Upper lobe of right lung (tissue), 1 donor: ENCODE data around the gene TMOD1. TPM values are rescaled to one million over a fixed set of nuclear protein-coding genes. Genes with fewer than 3 reads are reported as not detected.

ENCODE experiments used
- ATAC-seq: fragments of 200-7000 bp; cut with Tn5 transposase; one replicate; pipeline ENCODE4 v1.9.1; 2020; ENCODE audit warnings: mild to moderate bottlenecking, moderate library complexity
- DNase-seq: peaks from one replicate; pipeline ENCODE4 v3.0.0-alpha.2; 2020
- H3K27ac ChIP-seq: fragments of 200-600 bp; one replicate; pipeline ENCODE4 v1.8.0; 2022
- H3K27me3 ChIP-seq: fragments of 200-600 bp; one replicate; pipeline ENCODE4 v1.8.0; 2022; ENCODE audit warnings: mild to moderate bottlenecking
- H3K36me3 ChIP-seq: fragments of 200-600 bp; one replicate; pipeline ENCODE4 v1.8.0; 2022
- H3K4me1 ChIP-seq: fragments of 200-600 bp; one replicate; pipeline ENCODE4 v1.8.0; 2022
- H3K4me3 ChIP-seq: fragments of 200-600 bp; one replicate; pipeline ENCODE4 v1.8.0; 2022; ENCODE audit warnings: mild to moderate bottlenecking
- H3K9me3 ChIP-seq: fragments of 200-600 bp; one replicate; pipeline ENCODE4 v1.8.0; 2022
- intact Hi-C: fragments of 100-400 bp; cut with DNase I; formaldehyde crosslinking; loops from one replicate; pipeline ENCODE4 v1.11.0; 2022
- total RNA-seq: library from RNA; stranded (reverse); fragmentation: NEBNext Ultra II Directional; extraction: Animal tissue kit (Norgen Biotek cat#: 25700); gene quantifications from one replicate; pipeline ENCODE4 v1.2.1, GENCODE V29; 2021
- TF ChIP-seq, protein P1 (sequence below): fragments of 200-600 bp; IDR thresholded peaks from one replicate; pipeline ENCODE4 v1.8.0; 2022; ENCODE audit warnings: antibody characterized with exemption
- donor health status: DM: no; HTN: yes; CAD: no; lungs with severe emphysema.

The TMOD1 gene
- total RNA-seq, 1 donor from 2014 or later, result 11.3 TPM

DNA sequence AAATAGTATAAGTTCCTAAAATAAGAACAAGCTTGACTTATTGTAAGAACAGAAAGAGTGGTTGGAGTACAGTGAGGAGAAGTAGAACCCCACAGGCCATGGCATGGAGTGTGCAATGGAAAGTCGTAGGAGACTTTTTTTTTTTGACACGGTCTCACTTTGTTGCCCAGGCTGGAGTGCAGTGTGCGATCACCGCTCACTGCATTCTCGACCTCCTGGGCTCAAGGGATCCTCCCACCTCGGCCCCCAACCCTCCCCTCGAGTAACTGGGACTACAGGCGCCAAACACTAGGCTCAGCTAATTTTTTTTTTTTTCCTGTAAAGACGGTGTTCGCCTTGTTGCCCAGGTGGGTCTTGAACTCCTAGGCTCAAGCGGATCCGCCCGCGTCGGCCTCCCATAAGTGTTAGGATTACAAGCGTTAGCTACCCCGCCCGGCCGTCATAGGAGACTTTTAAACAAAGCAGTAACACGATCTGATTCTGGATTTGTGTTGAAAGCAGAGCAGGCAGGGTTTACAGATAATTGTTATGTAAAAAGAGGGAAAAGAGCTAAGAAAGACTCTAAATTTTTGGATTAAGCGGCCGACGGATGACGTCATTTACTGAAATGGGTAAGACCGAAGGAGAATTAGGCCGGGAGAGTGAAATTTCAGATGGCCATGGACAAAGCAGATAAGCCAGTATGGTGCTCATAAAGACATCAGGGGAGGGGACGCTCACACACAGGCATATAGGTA is 130.9 kb downstream of the TMOD1 start:
- H3K27ac ChIP-seq, result peak overlapping the region; percentile 99
- intact Hi-C loops, result no loop called here
- peak overlapping the region; percentile 76 for H3K4me3 ChIP-seq
- no peaks in the 10 kb centered on the region for H3K9me3 ChIP-seq
- ATAC-seq (no peak), DNase-seq (peak; percentile 75)
- H3K27me3 ChIP-seq, result no peaks in the 10 kb centered on the region
- H3K36me3 ChIP-seq, result no peaks in the 10 kb centered on the region
- TF ChIP-seq, protein P1, sequence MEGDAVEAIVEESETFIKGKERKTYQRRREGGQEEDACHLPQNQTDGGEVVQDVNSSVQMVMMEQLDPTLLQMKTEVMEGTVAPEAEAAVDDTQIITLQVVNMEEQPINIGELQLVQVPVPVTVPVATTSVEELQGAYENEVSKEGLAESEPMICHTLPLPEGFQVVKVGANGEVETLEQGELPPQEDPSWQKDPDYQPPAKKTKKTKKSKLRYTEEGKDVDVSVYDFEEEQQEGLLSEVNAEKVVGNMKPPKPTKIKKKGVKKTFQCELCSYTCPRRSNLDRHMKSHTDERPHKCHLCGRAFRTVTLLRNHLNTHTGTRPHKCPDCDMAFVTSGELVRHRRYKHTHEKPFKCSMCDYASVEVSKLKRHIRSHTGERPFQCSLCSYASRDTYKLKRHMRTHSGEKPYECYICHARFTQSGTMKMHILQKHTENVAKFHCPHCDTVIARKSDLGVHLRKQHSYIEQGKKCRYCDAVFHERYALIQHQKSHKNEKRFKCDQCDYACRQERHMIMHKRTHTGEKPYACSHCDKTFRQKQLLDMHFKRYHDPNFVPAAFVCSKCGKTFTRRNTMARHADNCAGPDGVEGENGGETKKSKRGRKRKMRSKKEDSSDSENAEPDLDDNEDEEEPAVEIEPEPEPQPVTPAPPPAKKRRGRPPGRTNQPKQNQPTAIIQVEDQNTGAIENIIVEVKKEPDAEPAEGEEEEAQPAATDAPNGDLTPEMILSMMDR, result no peak
- peaks cover 39% of the 10 kb centered on the region for H3K4me1 ChIP-seq

GRCh38 chr9:97632985-97633858 is 131.8 kb downstream of the TMOD1 start, which contains the start of the genes NCBP1 and TSTD2:
Gene NCBP1, plus strand, starts transcription at chr9:97633821. Its CDS starts 61 bp downstream, at chr9:97633882.
Gene TSTD2, minus strand, starts transcription at chr9:97633368. Its CDS starts 5,806 bp downstream, at chr9:97627562.
- Histone ChIP-seq H3K27me3 (no peaks in the 10 kb centered on the region), H3K4me1 (peaks cover 38% of the 10 kb centered on the region), H3K9me3 (no peaks in the 10 kb centered on the region), H3K27ac (peak within 1 kb of the TSS; percentile 99), H3K4me3 (peak within 1 kb of the TSS; percentile 76), H3K36me3 (no peaks in the 10 kb centered on the region)
- DNase-seq, result peak; percentile 99
- TF ChIP-seq, protein P1, result peak; percentile 6
- peak; percentile 96 for ATAC-seq
- intact Hi-C loops, result no loop called here

DNA sequence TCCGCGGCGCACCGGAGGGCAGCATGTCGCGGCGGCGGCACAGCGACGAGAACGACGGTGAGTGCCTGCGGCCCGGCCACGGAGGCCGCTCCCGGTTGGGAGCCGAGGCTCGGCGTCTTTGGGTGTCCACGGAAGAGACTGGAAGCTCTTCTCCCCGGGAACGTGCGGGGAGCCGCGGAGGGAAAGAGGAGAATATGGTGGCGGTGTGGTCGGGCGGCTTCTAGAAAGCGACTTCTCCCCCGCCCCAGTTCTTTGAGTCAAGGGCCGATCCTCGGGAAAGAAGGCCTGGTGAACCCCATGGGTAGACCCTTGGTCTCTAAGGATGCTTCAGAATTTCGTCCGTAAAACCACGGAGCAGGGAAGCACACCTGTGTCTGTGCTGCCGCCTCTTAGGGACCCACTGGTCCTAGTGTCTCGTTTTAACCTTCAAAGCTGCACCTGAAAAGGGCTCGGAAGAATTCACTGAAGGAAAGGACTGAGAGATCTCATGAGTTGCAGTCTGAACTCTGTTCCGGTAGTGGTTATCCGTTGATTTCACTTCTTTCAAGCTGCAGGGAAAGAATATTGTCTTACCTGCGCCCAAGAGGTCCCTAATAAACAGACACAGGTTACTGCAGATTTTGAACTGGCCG is 132.5 kb downstream of the TMOD1 start:
- DNase-seq (no peak), ATAC-seq (no peak)
- H3K27me3 ChIP-seq, result no peaks in the 10 kb centered on the region
- TF ChIP-seq, protein P1, result no peak
- H3K4me1 ChIP-seq, result peaks cover 38% of the 10 kb centered on the region
- intact Hi-C loops, result no loop called here
- H3K36me3 ChIP-seq, result no peaks in the 10 kb centered on the region
- peak overlapping the region; percentile 76 for H3K4me3 ChIP-seq
- H3K9me3 ChIP-seq, result no peaks in the 10 kb centered on the region
- H3K27ac ChIP-seq, result peak overlapping the region; percentile 99

GRCh38 chr9:97635026-97635425 is 133.6 kb downstream of the TMOD1 start:
- Histone ChIP-seq H3K36me3 (no peaks in the 10 kb centered on the region), H3K4me1 (peaks cover 38% of the 10 kb centered on the region), H3K9me3 (no peaks in the 10 kb centered on the region), H3K27me3 (no peaks in the 10 kb centered on the region), H3K27ac (peak overlapping the region; percentile 99), H3K4me3 (peak overlapping the region; percentile 76)
- no peak for ATAC-seq
- TF ChIP-seq, protein P1, result no peak
- intact Hi-C loops, result no loop called here
- no peak for DNase-seq

DNA sequence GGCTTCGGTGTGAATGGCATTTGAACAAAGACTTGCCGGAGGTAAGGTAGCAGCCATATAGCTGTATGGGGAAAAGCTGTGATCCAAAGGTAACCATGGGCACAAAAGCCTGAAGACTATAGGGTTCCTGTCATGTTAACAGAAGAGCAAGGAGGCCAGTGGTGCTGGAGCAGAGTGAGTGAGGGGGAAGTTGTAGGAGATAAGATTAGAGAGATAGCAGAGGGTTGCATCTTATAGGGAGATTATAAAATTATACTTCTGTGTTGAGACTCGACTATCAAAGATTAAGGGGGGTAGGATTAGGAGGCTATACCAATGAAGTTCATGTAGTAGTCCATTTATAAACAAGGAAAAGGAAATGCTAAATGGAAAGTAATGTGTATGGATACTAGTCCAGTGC is 135.4 kb downstream of the TMOD1 start:
- Histone ChIP-seq H3K36me3 (peaks cover 10% of the 10 kb centered on the region), H3K9me3 (no peaks in the 10 kb centered on the region), H3K4me1 (peaks cover 34% of the 10 kb centered on the region), H3K27me3 (no peaks in the 10 kb centered on the region), H3K27ac (no peak overlapping the region), H3K4me3 (no peak overlapping the region)
- DNase-seq (no peak), ATAC-seq (no peak)
- intact Hi-C loops, result no loop called here
- TF ChIP-seq, protein P1, result no peak
